Measurements from ENCODE around the gene TMSB15B. TPM values are rescaled to one million over a fixed set of nuclear protein-coding genes. Genes with fewer than 3 reads are reported as not detected.
"Not testable (repeated sequence)": the region's sequence is repeated elsewhere in the genome, so short reads cannot be mapped to it uniquely, and the experiment has no call there.

TMSB15B gene
- total RNA-seq, 1 donor from 2014 or later: 20.9 TPM

DNA sequence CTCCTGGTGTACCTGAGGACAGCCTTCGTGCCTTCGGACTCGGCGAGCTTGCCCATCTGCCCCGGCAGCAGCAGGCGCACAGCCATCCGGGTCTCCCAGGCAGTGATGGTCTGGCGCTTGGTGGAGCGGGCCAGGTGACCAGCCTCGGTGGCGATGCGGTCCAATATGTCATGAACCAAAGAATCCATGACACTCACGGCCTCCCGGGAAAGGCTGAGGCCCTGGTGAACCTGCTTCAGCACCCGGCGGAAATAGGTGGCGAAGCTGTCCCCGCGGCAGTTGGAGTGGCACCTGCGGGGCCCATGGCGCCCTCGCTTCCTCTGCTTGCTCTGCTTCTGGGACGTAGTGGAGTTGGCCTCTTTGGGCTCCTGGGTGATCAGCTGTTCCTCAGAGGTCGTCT lies 50.7 kb downstream of the TMSB15B start:
- TF ChIP-seq, protein P1, sequence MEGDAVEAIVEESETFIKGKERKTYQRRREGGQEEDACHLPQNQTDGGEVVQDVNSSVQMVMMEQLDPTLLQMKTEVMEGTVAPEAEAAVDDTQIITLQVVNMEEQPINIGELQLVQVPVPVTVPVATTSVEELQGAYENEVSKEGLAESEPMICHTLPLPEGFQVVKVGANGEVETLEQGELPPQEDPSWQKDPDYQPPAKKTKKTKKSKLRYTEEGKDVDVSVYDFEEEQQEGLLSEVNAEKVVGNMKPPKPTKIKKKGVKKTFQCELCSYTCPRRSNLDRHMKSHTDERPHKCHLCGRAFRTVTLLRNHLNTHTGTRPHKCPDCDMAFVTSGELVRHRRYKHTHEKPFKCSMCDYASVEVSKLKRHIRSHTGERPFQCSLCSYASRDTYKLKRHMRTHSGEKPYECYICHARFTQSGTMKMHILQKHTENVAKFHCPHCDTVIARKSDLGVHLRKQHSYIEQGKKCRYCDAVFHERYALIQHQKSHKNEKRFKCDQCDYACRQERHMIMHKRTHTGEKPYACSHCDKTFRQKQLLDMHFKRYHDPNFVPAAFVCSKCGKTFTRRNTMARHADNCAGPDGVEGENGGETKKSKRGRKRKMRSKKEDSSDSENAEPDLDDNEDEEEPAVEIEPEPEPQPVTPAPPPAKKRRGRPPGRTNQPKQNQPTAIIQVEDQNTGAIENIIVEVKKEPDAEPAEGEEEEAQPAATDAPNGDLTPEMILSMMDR (IDR thresholded peaks at IDR 0.05; ENCODE audit: unreplicated experiment): no peak
- Mint-ChIP-seq H3K4me1 (ENCODE audit: low read depth) (no peaks in the 10 kb centered on the region), H3K9me3 (ENCODE audit: low read depth) (peaks cover 35% of the 10 kb centered on the region), H3K4me3 (ENCODE audit: low read depth) (no peak overlapping the region), H3K27me3 (peaks cover 31% of the 10 kb centered on the region), H3K27ac (no peak overlapping the region), H3K36me3 (ENCODE audit: insufficient read depth) (no peaks in the 10 kb centered on the region)
- no peak for DNase-seq (ENCODE audit: low spot score, unreplicated experiment)

DNA sequence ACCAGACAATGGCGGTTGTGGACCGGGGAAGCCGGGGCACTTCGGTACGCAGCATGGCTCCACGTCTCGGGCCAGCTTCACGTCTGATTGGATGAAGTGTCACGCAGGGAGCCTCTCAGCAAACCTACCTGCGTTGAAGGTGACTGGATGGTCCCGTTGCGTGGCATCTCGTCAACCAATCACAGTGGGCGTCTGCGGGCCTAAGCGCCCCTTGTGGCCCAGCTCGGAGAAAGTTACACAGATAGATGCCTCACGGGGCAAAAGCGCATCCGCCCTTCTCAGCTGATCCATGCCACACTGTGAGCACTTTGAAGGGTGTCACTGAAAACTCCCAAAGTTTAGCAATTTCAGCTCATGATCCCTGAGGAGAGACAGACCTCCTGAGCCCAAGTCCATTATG lies 51.2 kb downstream of the TMSB15B start, which contains the start of gene H2BW1:
Gene H2BW1 (minus strand): TSS at position 103 of the 400 bp plus-strand sequence. CDS start 132 bp downstream, outside the sequence.
- DNase-seq (ENCODE audit: low spot score, unreplicated experiment): no peak
- H3K4me3 Mint-ChIP-seq (ENCODE audit: low read depth): no peak within 1 kb of the TSS

DNA sequence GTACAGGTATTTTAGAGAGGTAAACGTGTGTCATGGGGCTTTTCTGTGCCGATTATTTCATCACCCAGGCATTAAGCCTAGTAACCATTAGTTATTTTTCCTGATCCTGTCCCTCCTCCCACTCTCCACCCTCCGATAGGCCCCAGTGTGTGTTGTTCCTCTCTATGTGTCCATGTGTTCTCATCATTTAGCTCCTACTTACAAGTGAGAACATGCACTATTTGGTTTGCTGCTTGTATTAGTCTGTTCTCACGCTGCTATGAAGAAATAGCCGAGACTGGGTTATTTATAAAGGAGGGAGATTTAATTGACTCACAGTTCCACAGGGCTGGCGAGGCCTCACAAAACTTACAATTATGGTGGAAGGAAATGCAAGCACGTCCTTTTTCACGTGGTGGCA lies 53.1 kb downstream of the TMSB15B start:
- Mint-ChIP-seq H3K9me3 (ENCODE audit: low read depth) (peaks cover 39% of the 10 kb centered on the region), H3K27me3 (peaks cover 21% of the 10 kb centered on the region)
- not testable (repeated sequence) for H3K36me3 Mint-ChIP-seq (ENCODE audit: insufficient read depth); DNase-seq (ENCODE audit: low spot score, unreplicated experiment); H3K4me1 Mint-ChIP-seq (ENCODE audit: low read depth); H3K27ac Mint-ChIP-seq; H3K4me3 Mint-ChIP-seq (ENCODE audit: low read depth)

More for the DNA sequence above, 51.2 kb downstream of the TMSB15B start, which contains the start of gene H2BW1:
- H3K36me3 Mint-ChIP-seq (ENCODE audit: insufficient read depth): no peaks in the 10 kb centered on the region
- peaks cover 34% of the 10 kb centered on the region for H3K27me3 Mint-ChIP-seq
- no peak within 1 kb of the TSS for H3K27ac Mint-ChIP-seq
- no peaks in the 10 kb centered on the region for H3K4me1 Mint-ChIP-seq (ENCODE audit: low read depth)
- TF ChIP-seq, protein P1 (IDR thresholded peaks at IDR 0.05; ENCODE audit: unreplicated experiment): no peak
- peaks cover 37% of the 10 kb centered on the region for H3K9me3 Mint-ChIP-seq (ENCODE audit: low read depth)

Other genes starting within 250 kb of the TMSB15B start
- 0.46 and 0.95 TPM in 2 replicates for gene PLP1, start 185.8 kb upstream of the TMSB15B start, total RNA-seq
- 2.4 and 2.8 TPM in 2 replicates for gene RAB9B, start 130.4 kb upstream of the TMSB15B start, total RNA-seq
- not detected in 2 replicates for gene H2BW1, start 51.1 kb downstream of the TMSB15B start, total RNA-seq
- gene H2BW2, start 77.3 kb downstream of the TMSB15B start, total RNA-seq: not detected in 2 replicates
- gene TMSB15C, start 113.6 kb downstream of the TMSB15B start, total RNA-seq: 15.5 and 17.3 TPM in 2 replicates
- 5.1 and 5.9 TPM in 2 replicates for gene ZCCHC18, start 149.9 kb downstream of the TMSB15B start, total RNA-seq
- 9.9 and 10.0 TPM in 2 replicates for gene SLC25A53, start 194.4 kb downstream of the TMSB15B start, total RNA-seq
- 23.2 TPM in 2 replicates for gene FAM199X, start 203.8 kb downstream of the TMSB15B start, total RNA-seq

Measured in progenitor cell of endocrine pancreas (in vitro differentiated cells).